Mesenteric fat pad (tissue), 1 donor: ENCODE data around the gene IRF2. TPM values are rescaled to one million over a fixed set of nuclear protein-coding genes. Genes with fewer than 3 reads are reported as not detected.

ENCODE experiments used
- DNase-seq: peaks from one replicate; pipeline ENCODE4 v3.0.0-alpha.2; 2020; ENCODE audit warnings: low spot score
- total RNA-seq: library from RNA; stranded (reverse); fragmentation: NEBNext Ultra II Directional; extraction: Animal tissue kit (Norgen Biotek cat#: 25700); gene quantifications from one replicate; pipeline ENCODE4 v1.2.1, GENCODE V29; 2021
- donor health status: DM: yes; HTN: yes; CAD: no.

Gene IRF2
- total RNA-seq, 1 donor from 2014 or later = 35.3 TPM

DNA sequence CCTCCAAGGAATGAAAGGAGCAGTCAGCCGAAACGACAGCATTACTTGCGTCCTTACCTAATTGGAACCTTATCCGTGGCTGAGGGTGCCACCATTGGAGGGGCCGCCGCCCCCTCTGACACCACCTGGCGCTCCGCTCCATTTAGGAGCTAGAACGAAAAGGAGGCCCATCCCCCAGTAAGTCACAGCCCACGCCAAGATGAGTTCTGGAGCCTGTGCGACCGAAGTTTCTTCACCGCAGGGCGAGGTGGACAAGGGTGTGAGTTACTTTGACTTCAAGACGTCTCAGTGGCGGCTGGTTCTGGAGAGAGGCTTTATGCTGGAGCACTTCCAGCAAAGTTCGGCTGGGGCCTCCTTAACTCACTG, 729 bp upstream of the IRF2 start:
- no peak for DNase-seq

- DNase-seq = no peak
Measured at GRCh38 chr4:184473499-184474262, 669 bp downstream of the IRF2 start.

DNA sequence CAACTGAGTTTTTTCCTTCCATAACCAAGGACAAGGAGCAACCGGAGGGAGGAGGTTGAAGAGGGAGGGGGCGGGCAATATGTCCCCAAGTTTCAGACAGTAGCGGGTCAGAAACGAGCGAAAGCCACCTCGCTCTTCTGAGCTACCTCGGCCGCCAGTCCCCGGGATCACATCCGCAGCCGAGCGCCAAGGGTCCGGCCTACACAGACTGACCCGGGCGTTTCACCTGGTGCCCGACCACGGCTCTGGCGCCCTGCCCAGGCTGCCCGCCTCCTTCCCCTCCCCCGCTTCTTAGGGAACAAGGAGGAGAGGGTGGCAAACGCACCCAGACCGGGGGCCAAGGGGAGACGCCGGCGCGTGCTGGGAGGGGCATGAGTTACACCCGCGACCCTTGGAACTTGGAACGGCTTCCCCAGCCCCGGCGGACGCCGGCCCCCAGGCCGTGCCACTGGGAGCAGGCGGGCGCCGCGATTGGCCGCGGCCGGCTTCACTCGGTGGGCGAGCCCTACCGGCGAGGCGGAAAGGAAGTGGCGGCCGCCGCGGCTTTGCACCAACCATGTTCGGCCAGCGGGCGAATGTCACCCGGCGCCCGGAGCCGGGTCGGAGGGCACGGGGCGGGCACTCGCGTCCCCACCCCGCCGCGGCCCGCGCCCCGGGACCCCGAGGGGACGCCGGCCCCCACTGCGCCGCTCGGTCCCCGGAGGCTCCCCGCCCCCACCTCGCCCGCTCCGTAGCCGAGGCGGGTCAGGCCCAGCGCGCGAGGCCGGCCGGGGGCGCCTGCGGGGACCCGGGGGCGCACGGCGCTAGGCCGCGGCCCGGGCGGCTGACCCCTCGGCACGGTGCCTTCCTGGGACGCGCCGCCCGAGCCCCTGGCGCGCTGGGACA, 1.5 kb downstream of the IRF2 start:
- peak; percentile 96 for DNase-seq

DNA sequence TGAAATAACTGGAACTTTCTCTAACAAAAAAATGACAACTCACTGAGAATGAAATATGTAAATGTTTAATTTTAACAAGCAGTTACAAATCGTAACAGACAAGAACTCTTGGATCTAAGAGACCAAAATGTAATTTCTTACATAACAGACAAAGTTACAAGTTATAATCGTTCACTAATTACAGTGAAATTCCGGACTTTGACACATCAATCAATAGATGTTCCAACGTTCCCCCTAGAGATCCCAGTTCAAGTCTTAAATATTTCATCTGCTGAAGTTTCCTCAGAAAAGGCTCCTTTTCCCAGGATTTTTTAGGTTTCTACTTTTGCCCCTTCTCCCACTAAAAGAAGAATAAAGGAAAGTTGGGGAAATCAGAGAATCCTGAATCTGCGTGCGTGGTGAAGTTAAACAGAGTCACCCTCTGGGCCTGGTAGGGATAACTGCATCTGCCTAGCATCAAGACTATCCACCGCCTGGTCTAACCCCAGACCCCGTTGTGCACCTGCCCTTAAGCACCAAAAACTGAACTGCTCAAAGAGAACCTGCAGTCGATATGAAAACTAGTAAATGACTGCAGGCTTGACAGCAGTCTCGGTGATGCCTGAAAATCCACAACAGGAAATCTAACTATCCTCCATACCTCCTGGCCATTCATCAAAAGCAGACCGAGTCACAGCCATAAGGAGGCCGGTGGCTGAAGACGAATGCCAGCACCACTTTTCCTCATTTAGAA, 2.3 kb downstream of the IRF2 start:
- DNase-seq = no peak

DNA sequence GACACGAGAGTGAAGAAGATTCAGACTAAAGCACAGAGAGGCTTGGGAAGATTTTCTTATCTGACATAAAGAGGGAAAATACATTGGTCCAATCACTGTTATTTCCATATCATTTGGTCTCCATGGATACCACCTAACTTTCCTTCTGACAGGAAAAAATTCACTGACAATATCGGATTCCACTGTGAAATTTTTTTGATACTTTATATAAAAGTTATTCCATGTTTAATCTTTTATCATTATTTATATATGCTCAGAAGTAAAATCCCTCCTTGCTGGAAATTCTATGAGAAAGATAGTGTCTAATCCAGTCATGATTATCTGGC, 3.6 kb downstream of the IRF2 start:
- no peak for DNase-seq

- no peak for DNase-seq
Measured at GRCh38 chr4:184466634-184467033, 7.7 kb downstream of the IRF2 start.

DNA sequence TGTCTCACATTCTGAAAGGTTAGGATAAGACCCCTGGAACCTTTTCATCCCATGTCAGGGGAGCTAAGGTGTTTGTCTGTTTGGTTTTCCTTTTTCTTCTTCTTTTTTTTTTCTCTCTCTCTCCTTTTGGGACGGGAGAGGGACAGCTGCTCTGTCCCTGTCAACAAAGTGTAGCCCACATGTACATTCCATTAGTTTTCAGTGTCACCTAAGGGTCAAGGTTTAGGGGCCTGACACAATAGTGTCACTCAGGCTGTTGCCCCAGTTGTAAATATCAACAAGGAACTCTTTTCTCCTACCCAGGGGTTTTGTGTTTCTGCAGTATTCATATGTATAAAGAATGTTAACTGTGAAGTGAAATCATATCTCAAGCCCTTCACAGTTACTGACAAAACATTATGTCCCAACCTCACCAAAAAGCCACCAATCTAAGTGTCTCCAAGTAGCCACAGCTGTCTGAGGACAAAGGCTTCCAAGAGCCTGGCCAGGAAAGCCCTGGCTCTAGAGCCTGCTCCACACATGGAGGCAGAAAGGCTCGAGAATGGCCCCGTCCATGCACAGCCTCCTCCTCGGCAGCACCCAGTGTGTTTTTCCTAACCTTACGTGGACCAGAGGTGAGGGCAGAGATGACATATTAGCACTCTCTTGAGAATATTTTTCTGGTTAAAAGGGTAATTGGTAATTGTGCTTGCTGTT, 9.4 kb downstream of the IRF2 start:
- DNase-seq = no peak

- no peak for DNase-seq
Measured at GRCh38 chr4:184463856-184464255, 10.5 kb downstream of the IRF2 start.

DNA sequence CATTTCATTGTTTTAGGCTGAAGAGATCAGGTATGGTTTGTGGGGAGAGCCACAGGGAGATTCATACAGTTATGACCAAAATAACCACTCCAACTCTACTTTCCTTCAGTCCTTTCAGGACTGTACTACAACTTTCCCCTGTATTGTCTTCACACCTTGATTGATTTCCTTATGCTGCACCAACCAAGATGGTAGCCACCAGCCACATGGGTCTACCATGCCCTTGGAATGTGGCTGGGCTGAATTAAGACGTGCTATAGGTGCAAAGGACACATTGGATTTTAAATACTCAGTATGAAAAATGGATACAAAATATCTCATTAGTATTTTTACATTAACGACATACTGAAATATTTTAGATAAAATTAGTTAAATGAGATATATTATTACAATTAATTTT, 11.2 kb downstream of the IRF2 start:
- no peak for DNase-seq

- DNase-seq = no peak
Measured at GRCh38 chr4:184462724-184463123, 11.6 kb downstream of the IRF2 start.

- no peak for DNase-seq
Measured at GRCh38 chr4:184461711-184462441, 12.5 kb downstream of the IRF2 start.

- no peak for DNase-seq
Measured at GRCh38 chr4:184460499-184461285, 13.7 kb downstream of the IRF2 start.

GRCh38 chr4:184459413-184459812, 14.9 kb downstream of the IRF2 start:
- DNase-seq = no peak

DNA sequence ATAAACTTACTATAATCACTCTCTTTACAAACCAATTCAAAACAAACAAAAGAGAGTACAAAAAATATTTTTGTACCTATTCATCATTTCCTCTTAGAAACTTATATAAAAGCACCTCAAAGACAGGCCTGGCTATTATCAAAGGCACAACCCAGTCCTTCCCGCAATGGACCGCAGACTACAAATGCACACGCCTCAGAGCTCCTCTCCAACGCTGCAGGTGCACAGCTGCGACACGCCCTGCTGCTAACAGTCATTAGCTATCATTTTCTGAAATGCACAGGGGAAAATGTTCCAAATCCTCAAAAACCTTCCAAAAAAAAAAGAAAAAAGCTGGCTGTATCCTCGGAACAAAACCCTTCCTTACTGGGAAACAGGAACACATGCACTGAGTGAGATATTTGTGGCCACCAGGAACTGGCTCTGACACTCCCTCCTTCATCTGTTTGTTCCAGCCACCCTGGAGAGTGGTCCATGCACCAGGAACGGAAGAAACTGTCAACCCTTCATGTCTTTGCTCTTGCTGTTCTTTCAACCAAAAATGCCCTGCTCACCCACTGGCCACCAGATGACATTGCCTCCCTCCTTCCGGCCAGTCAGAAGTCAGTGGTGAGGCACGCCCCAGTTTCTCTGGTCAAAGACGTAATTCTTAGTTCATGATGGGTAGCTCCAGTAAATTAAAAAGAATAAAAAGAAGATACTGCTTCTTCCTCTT, 16.7 kb downstream of the IRF2 start:
- DNase-seq = no peak

- DNase-seq = no peak
Measured at GRCh38 chr4:184456337-184456736, 18.0 kb downstream of the IRF2 start.

DNA sequence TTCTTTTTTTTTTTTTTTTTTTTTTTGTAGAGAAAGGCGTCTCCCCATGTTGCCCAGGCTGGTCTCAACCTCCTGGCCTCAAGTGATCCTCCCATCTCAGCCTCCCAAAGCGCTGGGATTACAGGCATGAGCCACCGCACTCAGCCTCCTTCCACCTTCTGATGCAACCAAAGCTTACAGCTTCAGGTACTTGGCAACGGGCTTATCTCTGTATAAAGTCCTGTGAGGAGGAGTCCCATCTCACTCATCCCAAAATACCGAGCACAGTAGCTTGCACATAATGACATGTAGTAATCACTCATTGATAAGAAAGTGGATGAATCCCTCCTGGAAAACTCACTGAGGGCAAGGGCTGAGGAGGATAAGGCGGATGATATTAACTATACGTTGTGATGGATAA, 19.1 kb downstream of the IRF2 start:
- DNase-seq = no peak

DNA sequence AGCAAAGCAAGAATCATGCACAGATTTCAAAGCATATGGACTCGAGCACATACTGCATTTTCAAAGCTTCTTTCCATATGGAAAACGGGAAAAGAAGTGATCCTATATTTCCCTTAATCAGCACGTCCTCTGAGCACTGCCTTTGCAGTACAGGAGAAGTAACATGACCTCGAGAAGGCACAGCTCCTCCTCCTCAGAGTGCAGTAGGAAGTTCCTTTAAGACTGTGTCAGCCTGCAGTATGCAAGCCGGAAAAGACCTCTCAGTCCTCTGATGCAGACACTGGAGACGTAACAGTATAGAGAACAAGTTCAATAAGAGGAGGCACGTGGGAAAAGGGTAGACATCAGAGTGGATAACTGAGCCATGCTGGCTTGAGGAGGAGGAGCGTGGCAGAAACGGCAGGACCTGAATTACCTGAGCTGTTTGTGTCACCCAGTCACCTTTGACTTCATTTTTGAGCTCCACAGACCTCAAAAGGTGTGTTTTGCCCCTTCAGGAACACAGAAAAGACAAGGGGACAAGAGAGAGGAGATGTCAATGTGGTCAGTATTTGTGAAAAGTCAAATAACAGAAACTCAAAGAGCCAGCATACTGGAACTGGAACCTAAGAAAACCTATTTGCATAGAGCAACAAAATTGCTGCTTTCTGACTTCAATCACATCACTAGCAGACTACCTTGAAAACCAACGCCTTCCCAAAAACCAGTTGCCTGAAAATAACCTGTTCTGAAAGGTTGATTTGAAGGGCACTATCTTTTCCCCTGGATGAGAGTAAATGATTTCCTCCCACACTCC, 20.8 kb downstream of the IRF2 start:
- DNase-seq = no peak

DNA sequence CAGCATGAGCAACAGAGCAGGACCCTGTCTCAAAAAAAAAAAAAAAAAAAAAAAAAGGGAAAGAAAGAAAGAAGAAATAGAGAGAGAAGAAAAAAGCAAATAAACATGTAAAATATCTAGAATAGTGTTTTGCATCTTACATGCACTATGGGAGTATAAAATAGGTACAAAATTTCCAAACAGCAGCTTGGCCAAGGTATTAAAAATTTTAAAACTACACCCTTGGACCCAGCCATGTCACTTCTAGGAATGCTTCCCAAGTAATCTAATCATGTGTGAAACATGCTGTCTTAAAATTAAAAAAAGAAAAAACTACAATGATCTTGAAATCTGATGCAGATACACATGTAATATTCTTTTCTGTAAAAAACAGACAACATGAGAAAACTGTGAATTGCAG, 21.6 kb downstream of the IRF2 start:
- no peak for DNase-seq
